H1 (cell line): ENCODE measurements around the gene ADCK1. TPM values are rescaled to one million over a fixed set of nuclear protein-coding genes. Genes with fewer than 3 reads are reported as not detected.

Experiments used
- CTCF ChIA-PET: fragments of 300-600 bp; sonication (Branson Sonifier 250); formaldehyde crosslinking; loops from one replicate; lab custom pipeline; 2021; ENCODE audit not compliant: partially characterized antibody; lab: Charles Lee
- POLR2A ChIA-PET: fragments of 300-600 bp; sonication (Branson Sonifier 250); formaldehyde crosslinking; loops from one replicate; lab custom pipeline; 2021; ENCODE audit warnings: inconsistent platforms; ENCODE audit not compliant: partially characterized antibody; lab: Charles Lee
- DNase-seq, 2 experiments: peaks; one replicate each; pipeline versions ENCODE4 v3.0.0 to v3.0.0-alpha.2; 2010 to 2022; ENCODE audit warnings: low spot score in 2 of 2, low read depth in 1 of 2, mixed read lengths in 1 of 2
- FAIRE-seq: peaks from 2 replicates; lab custom pipeline; 2011; peaks lifted over from hg19 to GRCh38; lab: Jason Lieb, UNC
- H2AFZ ChIP-seq: 2 replicates; pipeline ENCODE4 v1.8.1; 2012; ENCODE audit warnings: low read length, inconsistent platforms
- H2AK5ac ChIP-seq: 2 replicates; pipeline ENCODE4 v1.6.1; 2013; ENCODE audit warnings: low read depth, low read length
- H2BK120ac ChIP-seq: replicated peaks from 2 replicates; pipeline ENCODE3; 2013; ENCODE audit warnings: low read depth, low read length, inconsistent platforms
- H2BK12ac ChIP-seq: 2 replicates; pipeline ENCODE4 v1.6.1; 2013; ENCODE audit warnings: low read depth, low read length
- H2BK15ac ChIP-seq: 2 replicates; pipeline ENCODE4 v1.6.1; 2013; ENCODE audit warnings: low read length
- H2BK20ac ChIP-seq: 2 replicates; pipeline ENCODE4 v1.6.1; 2013; ENCODE audit warnings: low read length
- H2BK5ac ChIP-seq: 2 replicates; pipeline ENCODE4 v1.6.1; 2013; ENCODE audit warnings: low read depth, low read length
- H3K14ac ChIP-seq: 2 replicates; pipeline ENCODE4 v1.6.1; 2013; ENCODE audit warnings: inconsistent platforms; ENCODE audit not compliant: insufficient read length
- H3K18ac ChIP-seq: 2 replicates; pipeline ENCODE4 v1.6.1; 2013; ENCODE audit warnings: low read length; ENCODE audit errors: extremely low read depth
- H3K23ac ChIP-seq: 2 replicates; pipeline ENCODE4 v1.6.1; 2013; ENCODE audit warnings: inconsistent platforms; ENCODE audit not compliant: insufficient read length
- H3K23me2 ChIP-seq: 2 replicates; pipeline ENCODE4 v1.6.1; 2013; ENCODE audit warnings: low read depth, low read length
- H3K27ac ChIP-seq: 2 replicates; pipeline ENCODE4 v1.6.1; 2011; ENCODE audit warnings: low read depth, low read length, inconsistent platforms
- H3K27me3 ChIP-seq, 4 experiments: replicated peaks in 1 of 4; 1 replicate in 1 of 4; 2 replicates in 3 of 4; pipeline versions ENCODE4 v1.6.1 to v1.8.1; 2011 to 2013; ENCODE audit warnings: low read length in 3 of 4, mild to moderate bottlenecking in 3 of 4, inconsistent platforms in 2 of 4, mixed read lengths in 2 of 4, moderate library complexity in 1 of 4; ENCODE audit not compliant: control insufficient read depth in 3 of 4, insufficient read depth in 3 of 4; ENCODE audit errors: extremely low read depth in 1 of 4
- H3K36me3 ChIP-seq, 4 experiments: 2 replicates each; pipeline versions ENCODE4 v1.6.1 to v1.8.1; 2011 to 2013; ENCODE audit warnings: mild to moderate bottlenecking in 4 of 4, low read length in 3 of 4, moderate library complexity in 2 of 4, control low read depth in 1 of 4, inconsistent platforms in 1 of 4; ENCODE audit not compliant: insufficient read depth in 4 of 4, control insufficient read depth in 2 of 4
- H3K4ac ChIP-seq: replicated peaks from 2 replicates; pipeline ENCODE3; 2013; ENCODE audit warnings: low read length, low read depth, mixed read lengths, inconsistent platforms; ENCODE audit not compliant: insufficient read length
- H3K4me1 ChIP-seq, 4 experiments: replicated peaks in 1 of 4; 1 replicate in 1 of 4; 2 replicates in 3 of 4; pipeline versions ENCODE4 v1.6.1 to v1.8.1; 2011 to 2013; ENCODE audit warnings: low read length in 3 of 4, inconsistent platforms in 2 of 4, mixed read lengths in 1 of 4; ENCODE audit not compliant: insufficient read depth in 4 of 4, control insufficient read depth in 3 of 4
- H3K4me2 ChIP-seq, 2 experiments: 2 replicates each; pipeline versions ENCODE4 v1.6.1 to v1.8.1; 2011 to 2013; ENCODE audit warnings: low read depth in 2 of 2, low read length in 2 of 2, control low read depth in 1 of 2, inconsistent platforms in 1 of 2, mild to moderate bottlenecking in 1 of 2; ENCODE audit not compliant: insufficient read depth in 1 of 2
- H3K4me3 ChIP-seq, 4 experiments: fragments of 200-600, 300-600 bp in 1 of 4; sonication (generic), shearing (Covaris generic), sonication (Bioruptor Twin) in 1 of 4; 2 replicates each; pipeline versions ENCODE4 v1.5.1 to v1.8.1; 2011 to 2016; ENCODE audit warnings: low read length in 4 of 4, low read depth in 3 of 4, control low read depth in 2 of 4, inconsistent platforms in 2 of 4, mild to moderate bottlenecking in 2 of 4, mixed read lengths in 1 of 4, moderate library complexity in 1 of 4; ENCODE audit not compliant: insufficient read depth in 2 of 4; ENCODE audit errors: extremely low read depth in 1 of 4
- H3K56ac ChIP-seq: replicated peaks from 2 replicates; pipeline ENCODE3; 2013; ENCODE audit warnings: low read depth, mild to moderate bottlenecking, mixed read lengths, low read length, inconsistent platforms; ENCODE audit not compliant: insufficient read length
- H3K79me1 ChIP-seq: 2 replicates; pipeline ENCODE4 v1.6.1; 2013; ENCODE audit warnings: low read depth, low read length, control low read depth
- H3K79me2 ChIP-seq, 2 experiments: 2 replicates each; pipeline versions ENCODE4 v1.6.1 to v1.8.1; 2012 to 2013; ENCODE audit warnings: low read length in 2 of 2, mild to moderate bottlenecking in 2 of 2, inconsistent platforms in 1 of 2; ENCODE audit not compliant: insufficient read depth in 2 of 2, control insufficient read depth in 1 of 2
- H3K9ac ChIP-seq, 4 experiments: replicated peaks in 1 of 4; 1 replicate in 1 of 4; 2 replicates in 3 of 4; pipeline versions ENCODE4 v1.6.1 to v1.8.1; 2011 to 2013; ENCODE audit warnings: low read depth in 3 of 4, low read length in 3 of 4, control low read depth in 2 of 4, mild to moderate bottlenecking in 2 of 4, moderate library complexity in 2 of 4, inconsistent platforms in 1 of 4; ENCODE audit errors: extremely low read depth in 1 of 4
- H3K9me3 ChIP-seq, 2 experiments: 2 replicates each; pipeline versions ENCODE4 v1.6.1 to v1.8.1; 2012 to 2013; ENCODE audit warnings: mild to moderate bottlenecking in 2 of 2, moderate library complexity in 2 of 2, control low read depth in 1 of 2, inconsistent platforms in 1 of 2, low read depth in 1 of 2, low read length in 1 of 2, mixed read lengths in 1 of 2; ENCODE audit not compliant: insufficient read depth in 2 of 2
- H4K20me1 ChIP-seq, 2 experiments: replicated peaks in 1 of 2; 2 replicates each; pipeline versions ENCODE3 to v1.8.1; 2011 to 2013; ENCODE audit warnings: inconsistent platforms in 2 of 2, low read length in 2 of 2, mild to moderate bottlenecking in 1 of 2; ENCODE audit not compliant: insufficient read depth in 2 of 2, control insufficient read depth in 1 of 2
- H4K5ac ChIP-seq: 2 replicates; pipeline ENCODE4 v1.6.1; 2013; ENCODE audit warnings: low read length, low read depth, mixed read lengths, inconsistent platforms; ENCODE audit not compliant: insufficient read length
- H4K8ac ChIP-seq: 2 replicates; pipeline ENCODE4 v1.8.0; 2013; ENCODE audit warnings: mild to moderate bottlenecking, moderate library complexity, low read length, inconsistent platforms; ENCODE audit not compliant: insufficient read depth; ENCODE audit errors: extremely low read depth
- H4K91ac ChIP-seq: replicated peaks from 2 replicates; pipeline ENCODE3; 2013; ENCODE audit warnings: low read length, mixed read lengths, inconsistent platforms; ENCODE audit not compliant: insufficient read length
- ZNF274 ChIP-seq: IDR thresholded peaks from 2 replicates; pipeline ENCODE4 v1.7.0; 2012; ENCODE audit warnings: low read length, borderline replicate concordance; ENCODE audit errors: extremely low read depth
- WGBS, 2 experiments: shearing (Covaris generic) in 1 of 2; methylation state at CpG; one replicate each; pipeline versions ENCODE4 v1.1.6 to v1.1.7; 2013 to 2015; ENCODE audit warnings: low lambda C conversion rate in 2 of 2, mixed read lengths in 2 of 2, inconsistent platforms in 1 of 2, low coverage in 1 of 2, missing lambda C conversion rate in 1 of 2; ENCODE audit not compliant: insufficient replicate concordance in 2 of 2, insufficient coverage in 1 of 2, insufficient read length in 1 of 2; ENCODE audit errors: extremely low coverage in 1 of 2, missing lambda C conversion rate in 1 of 2; 5-methylcytosine and 5-hydroxymethylcytosine counted together
- polyA plus RNA-seq, 7 experiments: library from polyadenylated mRNA; depleted of rRNA in 3 of 7; stranded (reverse) in 5 of 7; unstranded in 2 of 7; fragments of >200 nt in 5 of 7; fragments of 200-250 nt in 2 of 7; gene quantifications; 1 replicate in 5 of 7; 2 replicates in 1 of 7; 4 replicates in 1 of 7; pipeline versions ENCODE4 v1.2.1 to v1.2.3, GENCODE V29; 2011 to 2013; ENCODE audit warnings: missing spikeins in 2 of 7, mixed read lengths in 2 of 7
- total RNA-seq: library from RNA; stranded (reverse); fragmentation: NEBNext Ultra II Directional; extraction: Animal tissue kit (Norgen Biotek cat#: 25700); gene quantifications from 2 replicates; pipeline ENCODE4 v1.2.1, GENCODE V29; 2021

Gene ADCK1
- total and polyA plus RNA-seq, 2 of the 8 experiments (the other 6 are each of a cell fraction or from before 2014, with no cell fraction given): 11.0 to 16.8 TPM

DNA sequence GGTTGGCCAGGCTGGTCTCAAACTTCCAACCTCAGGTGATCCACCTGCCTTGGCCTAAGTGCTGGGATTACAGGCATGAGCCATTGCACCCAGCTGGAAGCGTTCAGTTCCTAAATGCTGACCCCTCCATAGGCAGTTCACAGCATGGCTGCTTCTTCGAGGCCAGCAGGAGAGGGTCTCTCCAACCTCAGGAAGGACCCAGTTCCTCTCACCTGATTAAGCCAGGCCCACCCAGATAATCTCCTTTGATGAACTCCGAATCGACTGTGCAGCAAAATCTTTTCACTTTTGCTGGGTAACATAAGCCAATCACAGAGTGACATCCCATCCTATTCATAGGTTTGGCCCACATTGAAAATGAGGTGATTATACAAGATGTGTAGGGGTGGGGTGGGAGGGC lies 165.1 kb downstream of the ADCK1 start:
- H3K27ac ChIP-seq: no peak overlapping the region
- ChIA-PET POLR2A (no interaction called here), CTCF (interaction anchor here (1.2 to 1.4 kb wide), 2 partner anchors 10 to 103 kb away, joined by 3 to 4 read pairs; no protein-coding TSS in a partner anchor)
- no peaks in the 10 kb centered on the region for H3K9me3 ChIP-seq
- no peak overlapping the region for H2BK120ac ChIP-seq
- H3K36me3 ChIP-seq: no peaks in the 10 kb centered on the region
- peaks cover 4% of the 10 kb centered on the region; the same call in 1 of the 2 replicates for H3K23me2 ChIP-seq
- no peak overlapping the region for H3K14ac ChIP-seq
- no peak overlapping the region for H4K5ac ChIP-seq
- H3K23ac ChIP-seq: no peak overlapping the region
- no peak overlapping the region for H3K4me3 ChIP-seq
- no peak overlapping the region for H3K9ac ChIP-seq
- H3K79me2 ChIP-seq: no peaks in the 10 kb centered on the region
- no peak overlapping the region for H4K8ac ChIP-seq
- H3K79me1 ChIP-seq: no peaks in the 10 kb centered on the region
- no peak overlapping the region for H4K91ac ChIP-seq
- H2BK5ac ChIP-seq: no peak overlapping the region
- no peak overlapping the region for H3K56ac ChIP-seq
- H3K4me1 ChIP-seq: peaks cover 0 to 3% (median 1%) of the 10 kb centered on the region in 4 experiments; a peak in 2 of 7 replicates
- no peak overlapping the region for H2BK20ac ChIP-seq
- no peak overlapping the region for H2BK12ac ChIP-seq
- H3K4ac ChIP-seq: no peak overlapping the region
- H2AFZ ChIP-seq: no peak overlapping the region
- no peaks in the 10 kb centered on the region for H4K20me1 ChIP-seq
- 93% methylated on average over 4 of the region's 4 CpGs; no CpG with 5 or more reads in 1 of the 2 experiments for WGBS, 2 experiments
- H2AK5ac ChIP-seq: no peak overlapping the region
- H2BK15ac ChIP-seq: no peak overlapping the region
- no peak overlapping the region for H3K18ac ChIP-seq
- peaks cover 0 to 9% (median 6%) of the 10 kb centered on the region in 4 experiments; a peak in 3 of 7 replicates for H3K27me3 ChIP-seq
- DNase-seq: no peak
- FAIRE-seq: no peak
- no peak overlapping the region; a peak in 1 of 4 replicates for H3K4me2 ChIP-seq
- TF ChIP-seq ZNF274: no peak
